IMR-90 (cell line): Measurements from ENCODE around the gene PFKP. TPM values are rescaled to one million over a fixed set of nuclear protein-coding genes. Genes with fewer than 3 reads are reported as not detected.

Experiments
- ATAC-seq: fragments of 200-7000 bp; cut with Tn5 transposase; 2 replicates; pipeline ENCODE4 v1.9.1; 2020; ENCODE audit warnings: low read depth, mild to moderate bottlenecking, moderate library complexity
- BruUV-seq: library from RNA; stranded (reverse); fragments of 400-500 nt; replicated peaks from 2 replicates; lab custom pipeline; 2021; lab: Mats Ljungman, UMichigan
- CTCF ChIA-PET: fragments of 300-600 bp; formaldehyde crosslinking; extraction: SDS; loops from one replicate; lab custom pipeline; 2021; ENCODE audit warnings: antibody characterized with exemption; lab: Yijun Ruan, JAX
- POLR2A ChIA-PET: fragments of 300-600 bp; sonication (Branson Sonifier 250); formaldehyde crosslinking; loops from one replicate; lab custom pipeline; 2022; ENCODE audit warnings: antibody characterized with exemption; ENCODE audit not compliant: unreplicated experiment; lab: Charles Lee
- DNase-seq: peaks from one replicate; pipeline ENCODE4 v3.0.0; 2013
- H2AFZ ChIP-seq: replicated peaks from 2 replicates; pipeline ENCODE3; 2013; ENCODE audit warnings: low read length, mild to moderate bottlenecking; ENCODE audit not compliant: poor library complexity
- H2AK5ac ChIP-seq: 2 replicates; pipeline ENCODE4 v1.6.1; 2013; ENCODE audit warnings: low read depth, low read length, inconsistent platforms
- H2AK9ac ChIP-seq: replicated peaks from 2 replicates; pipeline ENCODE3; 2013; ENCODE audit warnings: mild to moderate bottlenecking, low read depth, low read length, moderate library complexity; ENCODE audit not compliant: poor library complexity
- H2BK120ac ChIP-seq: 2 replicates; pipeline ENCODE4 v1.6.1; 2013; ENCODE audit warnings: low read depth, low read length, inconsistent platforms
- H2BK15ac ChIP-seq: 3 replicates; pipeline ENCODE4 v1.6.1; 2013; ENCODE audit warnings: low read depth, low read length, inconsistent platforms
- H2BK20ac ChIP-seq: 2 replicates; pipeline ENCODE4 v1.6.1; 2013; ENCODE audit warnings: low read depth, mild to moderate bottlenecking, inconsistent platforms, low read length, moderate library complexity
- H2BK5ac ChIP-seq: 2 replicates; pipeline ENCODE4 v1.6.1; 2013; ENCODE audit warnings: mild to moderate bottlenecking, low read depth, low read length, inconsistent platforms; ENCODE audit not compliant: poor library complexity, severe bottlenecking
- H3K14ac ChIP-seq: replicated peaks from 2 replicates; pipeline ENCODE4 v1.6.1; 2013; ENCODE audit warnings: low read depth, low read length, inconsistent platforms
- H3K18ac ChIP-seq: 2 replicates; pipeline ENCODE4 v1.6.1; 2013; ENCODE audit warnings: low read depth, low read length, control low read depth
- H3K23ac ChIP-seq: 2 replicates; pipeline ENCODE4 v1.6.1; 2013; ENCODE audit warnings: low read depth, low read length, inconsistent platforms
- H3K27ac ChIP-seq: 2 replicates; pipeline ENCODE4 v1.5.1; 2013; ENCODE audit warnings: mild to moderate bottlenecking, control low read depth, low read length; ENCODE audit not compliant: insufficient read depth
- H3K27me3 ChIP-seq: 2 replicates; pipeline ENCODE4 v1.6.1; 2013; ENCODE audit warnings: low read length; ENCODE audit not compliant: control insufficient read depth, insufficient read depth
- H3K36me3 ChIP-seq: 2 replicates; pipeline ENCODE4 v1.6.1; 2013; ENCODE audit warnings: low read length, mixed read lengths; ENCODE audit not compliant: control insufficient read depth, insufficient read depth
- H3K4ac ChIP-seq: 2 replicates; pipeline ENCODE4 v1.6.1; 2013; ENCODE audit warnings: low read depth, low read length, inconsistent platforms
- H3K4me1 ChIP-seq: 2 replicates; pipeline ENCODE4 v1.6.1; 2013; ENCODE audit warnings: low read length, mixed read lengths; ENCODE audit not compliant: control insufficient read depth, insufficient read depth
- H3K4me2 ChIP-seq: 2 replicates; pipeline ENCODE4 v1.6.1; 2013; ENCODE audit warnings: low read depth, mild to moderate bottlenecking, control low read depth, low read length, moderate library complexity
- H3K4me3 ChIP-seq: 2 replicates; pipeline ENCODE4 v1.5.1; 2013; ENCODE audit warnings: low read depth, mild to moderate bottlenecking, control low read depth, low read length, moderate library complexity; ENCODE audit not compliant: insufficient read depth
- H3K56ac ChIP-seq: 2 replicates; pipeline ENCODE4 v1.6.1; 2013; ENCODE audit warnings: low read length, inconsistent platforms; ENCODE audit not compliant: insufficient read depth; ENCODE audit errors: extremely low read depth
- H3K79me1 ChIP-seq, 2 experiments: 2 replicates each; pipeline ENCODE4 v1.6.1; 2013; ENCODE audit warnings: low read length in 2 of 2, inconsistent platforms in 1 of 2, low read depth in 1 of 2
- H3K9ac ChIP-seq: 2 replicates; pipeline ENCODE4 v1.6.1; 2013; ENCODE audit warnings: low read depth, low read length, control low read depth
- H3K9me1 ChIP-seq: 2 replicates; pipeline ENCODE4 v1.6.1; 2013; ENCODE audit warnings: low read length, inconsistent platforms; ENCODE audit not compliant: insufficient read depth
- H3K9me3 ChIP-seq: 2 replicates; pipeline ENCODE4 v1.6.1; 2013; ENCODE audit warnings: low read length; ENCODE audit not compliant: control insufficient read depth, insufficient read depth
- H4K20me1 ChIP-seq: 2 replicates; pipeline ENCODE4 v1.6.1; 2013; ENCODE audit warnings: low read length, inconsistent platforms; ENCODE audit not compliant: insufficient read depth
- H4K5ac ChIP-seq: 2 replicates; pipeline ENCODE4 v1.6.1; 2013; ENCODE audit warnings: mild to moderate bottlenecking, low read depth, low read length, control low read depth
- H4K8ac ChIP-seq, 2 experiments: 2 replicates each; pipeline ENCODE4 v1.6.1; 2013; ENCODE audit warnings: low read depth in 2 of 2, low read length in 2 of 2, control low read depth in 1 of 2, inconsistent platforms in 1 of 2
- H4K91ac ChIP-seq: 2 replicates; pipeline ENCODE4 v1.6.1; 2013; ENCODE audit warnings: low read depth, low read length, inconsistent platforms; ENCODE audit not compliant: insufficient read depth
- BHLHE40 ChIP-seq: fragments of 150-350 bp; IDR thresholded peaks from 2 replicates; pipeline ENCODE4 v1.6.1; 2016; ENCODE audit warnings: mild to moderate bottlenecking, low read depth, low read length
- CEBPB ChIP-seq: IDR thresholded peaks from 2 replicates; pipeline ENCODE4 v1.6.1; 2012; ENCODE audit warnings: low read depth, low read length, improper control_type of control experiment
- CHD1 ChIP-seq: IDR thresholded peaks from 2 replicates; pipeline ENCODE4 v1.6.1; 2012; ENCODE audit warnings: low read depth, low read length, improper control_type of control experiment
- CTCF ChIP-seq: conservative IDR thresholded peaks from 2 replicates; pipeline ENCODE4 v1.5.1; 2012; ENCODE audit warnings: mild to moderate bottlenecking, low read depth, low read length, improper control_type of control experiment
- ELK1 ChIP-seq: fragments of 150-350 bp; IDR thresholded peaks from 2 replicates; pipeline ENCODE4 v1.6.1; 2016; ENCODE audit warnings: low read depth, mild to moderate bottlenecking, low read length, moderate library complexity, borderline replicate concordance
- FOS ChIP-seq: fragments of 150-350 bp; IDR thresholded peaks from 2 replicates; pipeline ENCODE4 v1.6.1; 2016; ENCODE audit warnings: low read depth, low read length
- MAFK ChIP-seq: IDR thresholded peaks from 2 replicates; pipeline ENCODE4 v1.6.1; 2012; ENCODE audit warnings: low read depth, low read length, improper control_type of control experiment
- MAZ ChIP-seq: IDR thresholded peaks from 2 replicates; pipeline ENCODE4 v1.6.1; 2012; ENCODE audit warnings: low read depth, mild to moderate bottlenecking, low read length, improper control_type of control experiment, moderate library complexity, borderline replicate concordance
- RAD21 ChIP-seq: IDR thresholded peaks from 2 replicates; pipeline ENCODE4 v1.6.1; 2012; ENCODE audit warnings: low read length, improper control_type of control experiment
- RCOR1 ChIP-seq: IDR thresholded peaks from 2 replicates; pipeline ENCODE4 v1.6.1; 2012; ENCODE audit warnings: mild to moderate bottlenecking, low read length, improper control_type of control experiment; ENCODE audit not compliant: insufficient replicate concordance
- RFX5 ChIP-seq: IDR thresholded peaks from 2 replicates; pipeline ENCODE4 v1.8.0; 2012; ENCODE audit warnings: low read depth, mild to moderate bottlenecking, low read length, moderate library complexity
- SMC3 ChIP-seq: fragments of 150-350 bp; IDR thresholded peaks from 2 replicates; pipeline ENCODE4 v1.6.1; 2016; ENCODE audit warnings: low read depth, mild to moderate bottlenecking, antibody characterized with exemption, low read length, moderate library complexity
- USF2 ChIP-seq: fragments of 150-350 bp; IDR thresholded peaks from 2 replicates; pipeline ENCODE4 v1.6.1; 2017; ENCODE audit warnings: mild to moderate bottlenecking, antibody characterized with exemption, low read length, low read depth
- WGBS, 2 experiments: methylation state at CpG; one replicate each; pipeline versions ENCODE4 v1.1.5 to v1.1.7; 2013; ENCODE audit warnings: missing lambda C conversion rate in 2 of 2; ENCODE audit not compliant: insufficient read length in 1 of 2; ENCODE audit errors: extremely low coverage in 2 of 2; 5-methylcytosine and 5-hydroxymethylcytosine counted together
- dilution Hi-C: fragments of 300-500 bp; cut with HindIII; formaldehyde crosslinking; loops from one replicate; pipeline ENCODE4 v1.14.3; 2018; ENCODE audit warnings: low sequenced_read_pairs; ENCODE audit not compliant: unreplicated experiment
- in situ Hi-C: fragments of 300-500 bp; cut with MboI; formaldehyde crosslinking; loops from 3 replicates; pipeline ENCODE4 v1.14.3; 2019; ENCODE audit warnings: low sequenced_read_pairs, inconsistent platforms, mixed read lengths
- intact Hi-C: fragments of 100-400 bp; cut with micrococcal nuclease; formaldehyde crosslinking; loops from 2 replicates; pipeline ENCODE4 v1.10.0; 2022
- polyA plus RNA-seq, 3 experiments: library from polyadenylated mRNA; depleted of rRNA; stranded (reverse); fragments of >200 nt; gene quantifications; 2 replicates each; pipeline ENCODE4 v1.2.3, GENCODE V29; 2012; ENCODE audit warnings: low replicate concordance in 1 of 3
- total RNA-seq: library from RNA; depleted of rRNA; stranded (reverse); fragments of >200 nt; gene quantifications from 2 replicates; pipeline ENCODE4 v1.2.3, GENCODE V29; 2012

Gene PFKP
- total and polyA plus RNA-seq, 2 of the 4 experiments (the other 2 are of a cell fraction), result 223 to 294 TPM

GRCh38 chr10:3186368-3186767 lies 119.0 kb downstream of the PFKP start:
- DNase-seq (no peak), ATAC-seq (no peak)
- Histone ChIP-seq H4K8ac (no peak overlapping the region), H3K27me3 (peaks cover 16% of the 10 kb centered on the region), H3K27ac (no peak overlapping the region), H2BK120ac (no peak overlapping the region), H3K79me1 (no peaks in the 10 kb centered on the region), H3K14ac (no peak overlapping the region), H3K9me1 (no peaks in the 10 kb centered on the region; the same call in 1 of the 2 replicates), H3K18ac (no peak overlapping the region), H2AK5ac (no peak overlapping the region), H3K23ac (no peak overlapping the region), H3K4me3 (no peak overlapping the region), H2AK9ac (no peak overlapping the region), H3K56ac (no peak overlapping the region), H3K4ac (no peak overlapping the region), H2AFZ (no peak overlapping the region), H3K36me3 (no peaks in the 10 kb centered on the region), H3K9me3 (no peaks in the 10 kb centered on the region; the same call in 1 of the 2 replicates), H2BK5ac (no peak overlapping the region), H2BK20ac (no peak overlapping the region), H2BK15ac (no peak overlapping the region), H4K5ac (no peak overlapping the region), H3K9ac (no peak overlapping the region), H3K4me1 (no peaks in the 10 kb centered on the region), H4K20me1 (no peaks in the 10 kb centered on the region), H4K91ac (no peak overlapping the region), H3K4me2 (no peak overlapping the region)
- dilution Hi-C loops (no loop called here), intact Hi-C loops (no loop called here), in situ Hi-C loops (loop anchor here (10.0 kb wide), 1 partner anchor 1468 kb away; no protein-coding TSS in a partner anchor)
- WGBS, 2 experiments, result no CpG with 5 or more reads among the region's 6 CpGs
- TF ChIP-seq CEBPB, result no peak
- no peak for TF ChIP-seq CTCF
- TF ChIP-seq SMC3, result no peak
- TF ChIP-seq RCOR1, result no peak
- TF ChIP-seq ELK1, result no peak
- no peak for TF ChIP-seq CHD1
- TF ChIP-seq RAD21, result no peak
- TF ChIP-seq MAFK, result no peak
- no peak for TF ChIP-seq RFX5
- TF ChIP-seq MAZ, result no peak
- TF ChIP-seq BHLHE40, result no peak
- TF ChIP-seq FOS, result no peak
- TF ChIP-seq USF2, result no peak
- BruUV-seq, result no TSS peak
- ChIA-PET CTCF (no interaction called here), POLR2A (no interaction called here)
